Body of pancreas (tissue), 4 donors: ENCODE results near the gene SPDYE2.
"Not testable (repeated sequence)": the region's sequence is repeated elsewhere in the genome, so short reads cannot be mapped to it uniquely, and the experiment has no call there.

Source experiments
- POLR2A ChIP-seq, 3 donors: fragments of 450-650 bp; IDR thresholded peaks; one replicate each; pipeline ENCODE4 v1.6.1; 2016; ENCODE audit warnings: antibody characterized with exemption in 3 of 3, mild to moderate bottlenecking in 2 of 3
- TF ChIP-seq, protein P1 (sequence below), 7 experiments: fragments of 450-650 bp in 4 of 7; fragments of 200-600 bp in 3 of 7; sonication (generic) in 3 of 7; IDR thresholded peaks; one replicate each; pipeline ENCODE4 v1.5.1; 2016 to 2019; ENCODE audit warnings: antibody characterized with exemption in 7 of 7

GRCh38 chr7:102604431-102605145 is 53.6 kb downstream of the SPDYE2 start:
- TF ChIP-seq, protein P1, sequence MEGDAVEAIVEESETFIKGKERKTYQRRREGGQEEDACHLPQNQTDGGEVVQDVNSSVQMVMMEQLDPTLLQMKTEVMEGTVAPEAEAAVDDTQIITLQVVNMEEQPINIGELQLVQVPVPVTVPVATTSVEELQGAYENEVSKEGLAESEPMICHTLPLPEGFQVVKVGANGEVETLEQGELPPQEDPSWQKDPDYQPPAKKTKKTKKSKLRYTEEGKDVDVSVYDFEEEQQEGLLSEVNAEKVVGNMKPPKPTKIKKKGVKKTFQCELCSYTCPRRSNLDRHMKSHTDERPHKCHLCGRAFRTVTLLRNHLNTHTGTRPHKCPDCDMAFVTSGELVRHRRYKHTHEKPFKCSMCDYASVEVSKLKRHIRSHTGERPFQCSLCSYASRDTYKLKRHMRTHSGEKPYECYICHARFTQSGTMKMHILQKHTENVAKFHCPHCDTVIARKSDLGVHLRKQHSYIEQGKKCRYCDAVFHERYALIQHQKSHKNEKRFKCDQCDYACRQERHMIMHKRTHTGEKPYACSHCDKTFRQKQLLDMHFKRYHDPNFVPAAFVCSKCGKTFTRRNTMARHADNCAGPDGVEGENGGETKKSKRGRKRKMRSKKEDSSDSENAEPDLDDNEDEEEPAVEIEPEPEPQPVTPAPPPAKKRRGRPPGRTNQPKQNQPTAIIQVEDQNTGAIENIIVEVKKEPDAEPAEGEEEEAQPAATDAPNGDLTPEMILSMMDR (IDR thresholded peaks at IDR 0.05), result not testable (repeated sequence)
- TF ChIP-seq POLR2A (IDR thresholded peaks at IDR 0.05), result not testable (repeated sequence)
